SK-N-SH (cell line): ENCODE data around the gene PARVA. TPM values are rescaled to one million over a fixed set of nuclear protein-coding genes. Genes with fewer than 3 reads are reported as not detected.

Experiments used
- CTCF ChIA-PET: fragments of 300-600, 350-600 bp; formaldehyde crosslinking; extraction: SDS; loops from one replicate; lab custom pipeline; 2021; lab: Yijun Ruan, JAX
- POLR2A ChIA-PET: fragments of 350-600 bp; sonication (Branson Sonifier 250); formaldehyde crosslinking; extraction: SDS; loops from one replicate; lab custom pipeline; 2020; ENCODE audit warnings: antibody characterized with exemption, inconsistent platforms; lab: Yijun Ruan, JAX
- DNase-seq: peaks from one replicate; pipeline ENCODE4 v3.0.0; 2012
- H2AFZ ChIP-seq: fragments of 200-600 bp; sonication (generic); 2 replicates; pipeline ENCODE4 v1.8.1; 2016; ENCODE audit warnings: antibody characterized with exemption, mild to moderate bottlenecking, low read depth
- H3F3A ChIP-seq: fragments of 200-600 bp; sonication (generic); replicated peaks from 2 replicates; pipeline ENCODE3; 2016; ENCODE audit warnings: antibody characterized with exemption, mild to moderate bottlenecking; ENCODE audit not compliant: insufficient read depth
- H3K27ac ChIP-seq, 2 experiments: fragments of 200-500 bp in 1 of 2; fragments of 200-600 bp in 1 of 2; sonication (Bioruptor generic) in 1 of 2; sonication (generic), shearing (Covaris generic) in 1 of 2; 2 replicates each; pipeline versions ENCODE4 v1.5.1 to v1.6.1; 2014 to 2016; ENCODE audit warnings: low read depth in 2 of 2, inconsistent platforms in 1 of 2, low read length in 1 of 2, mild to moderate bottlenecking in 1 of 2, mixed read lengths in 1 of 2
- H3K27me3 ChIP-seq: fragments of 200-600 bp; sonication (generic), shearing (Covaris generic); 2 replicates; pipeline ENCODE4 v1.6.1; 2016; ENCODE audit warnings: mixed run types; ENCODE audit not compliant: insufficient read depth
- H3K36me3 ChIP-seq, 2 experiments: fragments of 200-500 bp in 1 of 2; fragments of 200-600 bp in 1 of 2; sonication (Bioruptor generic) in 1 of 2; sonication (generic) in 1 of 2; replicated peaks in 1 of 2; 2 replicates each; pipeline versions ENCODE3 to v1.5.1; 2014 to 2016; ENCODE audit warnings: low read length in 1 of 2, mild to moderate bottlenecking in 1 of 2; ENCODE audit not compliant: insufficient read depth in 2 of 2, control insufficient read depth in 1 of 2
- H3K4me1 ChIP-seq, 2 experiments: fragments of 200-500 bp in 1 of 2; fragments of 200-600 bp in 1 of 2; sonication (Bioruptor generic) in 1 of 2; sonication (generic), shearing (Covaris generic) in 1 of 2; 2 replicates each; pipeline versions ENCODE4 v1.5.1 to v1.6.1; 2014 to 2016; ENCODE audit warnings: low read depth in 1 of 2, low read length in 1 of 2, mixed run types in 1 of 2; ENCODE audit not compliant: insufficient read depth in 2 of 2, control insufficient read depth in 1 of 2
- H3K4me2 ChIP-seq: fragments of 200-600 bp; sonication (generic), shearing (Covaris generic); 2 replicates; pipeline ENCODE4 v1.6.1; 2017; ENCODE audit warnings: mixed run types
- H3K4me3 ChIP-seq, 2 experiments: fragments of 200-500 bp in 1 of 2; fragments of 200-600 bp in 1 of 2; sonication (Bioruptor generic) in 1 of 2; sonication (generic), shearing (Covaris generic) in 1 of 2; 2 replicates each; pipeline versions ENCODE4 v1.5.1 to v1.8.1; 2014 to 2016; ENCODE audit warnings: low read depth in 2 of 2, inconsistent platforms in 1 of 2, low read length in 1 of 2, mild to moderate bottlenecking in 1 of 2, mixed read lengths in 1 of 2, moderate library complexity in 1 of 2
- H3K79me2 ChIP-seq: fragments of 200-600 bp; sonication (generic); 2 replicates; pipeline ENCODE4 v1.8.1; 2017; ENCODE audit warnings: mild to moderate bottlenecking; ENCODE audit not compliant: insufficient read depth
- H3K9ac ChIP-seq: fragments of 200-600 bp; sonication (generic); 2 replicates; pipeline ENCODE4 v1.6.1; 2017; ENCODE audit warnings: mixed run types
- H3K9me2 ChIP-seq: fragments of 200-600 bp; sonication (generic); 2 replicates; pipeline ENCODE4 v1.6.1; 2017; ENCODE audit warnings: mixed run types
- H3K9me3 ChIP-seq: fragments of 200-600 bp; sonication (generic); 2 replicates; pipeline ENCODE4 v1.6.1; 2017; ENCODE audit warnings: mixed run types, mild to moderate bottlenecking, moderate library complexity
- H4K20me1 ChIP-seq: fragments of 200-600 bp; sonication (generic); 2 replicates; pipeline ENCODE4 v1.6.1; 2017; ENCODE audit warnings: mild to moderate bottlenecking, mixed run types; ENCODE audit not compliant: insufficient read depth
- CHD2 ChIP-seq: fragments of 150-350 bp; IDR thresholded peaks from 2 replicates; pipeline ENCODE4 v1.6.1; 2018; ENCODE audit warnings: low read length; ENCODE audit not compliant: partially characterized antibody
- ELF1 ChIP-seq: IDR thresholded peaks from 2 replicates; pipeline ENCODE4 v1.4.0; 2012
- EP300 ChIP-seq, 2 experiments: IDR thresholded peaks; 2 replicates each; pipeline versions ENCODE4 v1.4.0 to v1.6.1; 2012; ENCODE audit warnings: borderline replicate concordance in 1 of 2, low read depth in 1 of 2, low read length in 1 of 2
- FOSL2 ChIP-seq: IDR thresholded peaks from 2 replicates; pipeline ENCODE4 v1.4.0; 2012; ENCODE audit warnings: low read depth, mild to moderate bottlenecking, moderate library complexity, borderline replicate concordance
- FOXM1 ChIP-seq: IDR thresholded peaks from 2 replicates; pipeline ENCODE4 v1.4.0; 2012; ENCODE audit warnings: low read depth, mild to moderate bottlenecking
- GABPA ChIP-seq: IDR thresholded peaks from 2 replicates; pipeline ENCODE4 v1.4.0; 2012; ENCODE audit warnings: low read depth, mild to moderate bottlenecking
- JUND ChIP-seq: IDR thresholded peaks from 2 replicates; pipeline ENCODE4 v1.4.0; 2012
- MAX ChIP-seq: IDR thresholded peaks from 2 replicates; pipeline ENCODE4 v1.4.0; 2012; ENCODE audit warnings: low read depth
- MEF2A ChIP-seq: IDR thresholded peaks from 2 replicates; pipeline ENCODE4 v1.4.0; 2012; ENCODE audit warnings: low read depth, borderline replicate concordance
- MXI1 ChIP-seq: IDR thresholded peaks from 2 replicates; pipeline ENCODE4 v1.6.1; 2012; ENCODE audit warnings: mild to moderate bottlenecking, low read depth, low read length, improper control_type of control experiment
- NFIC ChIP-seq: IDR thresholded peaks from 2 replicates; pipeline ENCODE4 v1.4.0; 2012; ENCODE audit warnings: borderline replicate concordance
- PBX3 ChIP-seq: IDR thresholded peaks from 2 replicates; pipeline ENCODE4; 2012
- RAD21 ChIP-seq: IDR thresholded peaks from 2 replicates; pipeline ENCODE4 v1.6.1; 2012; ENCODE audit warnings: mild to moderate bottlenecking, low read length
- RCOR1 ChIP-seq: fragments of 150-350 bp; IDR thresholded peaks from 2 replicates; pipeline ENCODE4 v1.6.1; 2017; ENCODE audit warnings: antibody characterized with exemption, low read length
- REST ChIP-seq: IDR thresholded peaks from 2 replicates; pipeline ENCODE4 v1.6.1; 2012; ENCODE audit warnings: mild to moderate bottlenecking, low read depth, low read length, moderate library complexity
- RFX5 ChIP-seq: IDR thresholded peaks from 2 replicates; pipeline ENCODE4 v1.6.1; 2012; ENCODE audit warnings: mild to moderate bottlenecking, improper control_type of control experiment, low read length
- SMC3 ChIP-seq: IDR thresholded peaks from 2 replicates; pipeline ENCODE4 v1.6.1; 2012; ENCODE audit warnings: low read depth, low read length, improper control_type of control experiment
- TCF12 ChIP-seq: IDR thresholded peaks from 2 replicates; pipeline ENCODE4 v1.4.0; 2012
- TEAD4 ChIP-seq: IDR thresholded peaks from 2 replicates; pipeline ENCODE4 v1.4.0; 2012; ENCODE audit warnings: mild to moderate bottlenecking, borderline replicate concordance; ENCODE audit not compliant: insufficient read depth
- USF2 ChIP-seq: fragments of 150-350 bp; IDR thresholded peaks from 2 replicates; pipeline ENCODE4 v1.6.1; 2017; ENCODE audit warnings: antibody characterized with exemption, low read length, low read depth, borderline replicate concordance
- ZBTB33 ChIP-seq: IDR thresholded peaks from 2 replicates; pipeline ENCODE4 v1.4.0; 2012; ENCODE audit warnings: low read depth, borderline replicate concordance
- WGBS: methylation state at CpG from one replicate; pipeline ENCODE4 v1.1.6; 2017; ENCODE audit warnings: low lambda C conversion rate; 5-methylcytosine and 5-hydroxymethylcytosine counted together
- polyA plus RNA-seq, 3 experiments: library from polyadenylated mRNA; depleted of rRNA; stranded (reverse); fragments of >200 nt; gene quantifications; 2 replicates each; pipeline ENCODE4 v1.2.3, GENCODE V29; 2012

The PARVA gene
- polyA plus RNA-seq, 1 of the 3 experiments (the other 2 are of a cell fraction): 27.6 TPM

GRCh38 chr11:12361682-12362081, 15.7 kb upstream of the PARVA start:
- H3K9ac ChIP-seq: no peak overlapping the region
- H3K4me1 ChIP-seq: no peaks in the 10 kb centered on the region
- no peak overlapping the region for H3K4me2 ChIP-seq
- H4K20me1 ChIP-seq: no peaks in the 10 kb centered on the region
- H2AFZ ChIP-seq: no peak overlapping the region
- TF ChIP-seq EP300 (IDR thresholded peaks at IDR 0.05; ENCODE audit: borderline replicate concordance in 1 of 2, low read depth in 1 of 2, low read length in 1 of 2): no peak
- no peak for TF ChIP-seq FOSL2
- no peak for TF ChIP-seq TCF12
- no peak for TF ChIP-seq RFX5
- TF ChIP-seq SMC3: no peak
- TF ChIP-seq MEF2A: no peak
- no peak for TF ChIP-seq RAD21
- TF ChIP-seq JUND: no peak
- no peak for TF ChIP-seq CHD2
- ChIA-PET CTCF (interaction anchor here (0.8 to 1.6 kb wide), 3 partner anchors 9 to 73 kb away, joined by 3 to 8 read pairs (median 7); no protein-coding TSS in a partner anchor), POLR2A (no interaction called here)
- H3K79me2 ChIP-seq: no peaks in the 10 kb centered on the region
- no peaks in the 10 kb centered on the region for H3K36me3 ChIP-seq
- WGBS: 83% methylated on average over 2 of the region's 3 CpGs
- no peaks in the 10 kb centered on the region for H3K9me2 ChIP-seq
- H3F3A ChIP-seq: no peaks in the 10 kb centered on the region
- DNase-seq: no peak
- H3K27me3 ChIP-seq: no peaks in the 10 kb centered on the region
- no peak overlapping the region for H3K27ac ChIP-seq
- no peak overlapping the region for H3K4me3 ChIP-seq
- H3K9me3 ChIP-seq: no peaks in the 10 kb centered on the region

GRCh38 chr11:12362857-12363256, 14.5 kb upstream of the PARVA start:
- DNase-seq: no peak
- no peaks in the 10 kb centered on the region for H3K27me3 ChIP-seq
- CTCF ChIA-PET: interaction anchor here (1.1 to 1.7 kb wide), 5 partner anchors 9 to 74 kb away, joined by 3 to 8 read pairs (median 3); no protein-coding TSS in a partner anchor
- no peak overlapping the region for H3K4me2 ChIP-seq
- POLR2A ChIA-PET: no interaction called here
- no peak overlapping the region for H2AFZ ChIP-seq
- H3K79me2 ChIP-seq: no peaks in the 10 kb centered on the region
- H3K27ac ChIP-seq: no peak overlapping the region
- H3F3A ChIP-seq: no peaks in the 10 kb centered on the region
- H4K20me1 ChIP-seq: no peaks in the 10 kb centered on the region
- H3K36me3 ChIP-seq: no peaks in the 10 kb centered on the region
- H3K9me3 ChIP-seq: no peaks in the 10 kb centered on the region
- no peak overlapping the region for H3K9ac ChIP-seq
- WGBS: 25% methylated on average over 2 of the region's 2 CpGs
- TF ChIP-seq TEAD4 (no peak), RAD21 (no peak), GABPA (no peak), TCF12 (no peak), MEF2A (no peak), MXI1 (no peak), USF2 (no peak), EP300 (IDR thresholded peaks at IDR 0.05; ENCODE audit: borderline replicate concordance in 1 of 2, low read depth in 1 of 2, low read length in 1 of 2) (no peak), FOXM1 (no peak), CHD2 (no peak), NFIC (no peak), ELF1 (no peak), ZBTB33 (no peak), RCOR1 (no peak), REST (no peak), PBX3 (no peak), MAX (no peak), FOSL2 (no peak), RFX5 (no peak)
- no peaks in the 10 kb centered on the region for H3K9me2 ChIP-seq
- no peaks in the 10 kb centered on the region for H3K4me1 ChIP-seq
- no peak overlapping the region for H3K4me3 ChIP-seq
